ENCODE measurements around the gene DEPDC5. TPM values are rescaled to one million over a fixed set of nuclear protein-coding genes. Genes with fewer than 3 reads are reported as not detected.
A peak's percentile ranks its signal among the peaks of the same experiment; 100 is the strongest.
"Not testable (repeated sequence)": the region's sequence is repeated elsewhere in the genome, so short reads cannot be mapped to it uniquely, and the experiment has no call there.

The DEPDC5 gene
- total RNA-seq, result 10 to 100 TPM; 13.6 to 20.0 (median 16.1) TPM

DNA sequence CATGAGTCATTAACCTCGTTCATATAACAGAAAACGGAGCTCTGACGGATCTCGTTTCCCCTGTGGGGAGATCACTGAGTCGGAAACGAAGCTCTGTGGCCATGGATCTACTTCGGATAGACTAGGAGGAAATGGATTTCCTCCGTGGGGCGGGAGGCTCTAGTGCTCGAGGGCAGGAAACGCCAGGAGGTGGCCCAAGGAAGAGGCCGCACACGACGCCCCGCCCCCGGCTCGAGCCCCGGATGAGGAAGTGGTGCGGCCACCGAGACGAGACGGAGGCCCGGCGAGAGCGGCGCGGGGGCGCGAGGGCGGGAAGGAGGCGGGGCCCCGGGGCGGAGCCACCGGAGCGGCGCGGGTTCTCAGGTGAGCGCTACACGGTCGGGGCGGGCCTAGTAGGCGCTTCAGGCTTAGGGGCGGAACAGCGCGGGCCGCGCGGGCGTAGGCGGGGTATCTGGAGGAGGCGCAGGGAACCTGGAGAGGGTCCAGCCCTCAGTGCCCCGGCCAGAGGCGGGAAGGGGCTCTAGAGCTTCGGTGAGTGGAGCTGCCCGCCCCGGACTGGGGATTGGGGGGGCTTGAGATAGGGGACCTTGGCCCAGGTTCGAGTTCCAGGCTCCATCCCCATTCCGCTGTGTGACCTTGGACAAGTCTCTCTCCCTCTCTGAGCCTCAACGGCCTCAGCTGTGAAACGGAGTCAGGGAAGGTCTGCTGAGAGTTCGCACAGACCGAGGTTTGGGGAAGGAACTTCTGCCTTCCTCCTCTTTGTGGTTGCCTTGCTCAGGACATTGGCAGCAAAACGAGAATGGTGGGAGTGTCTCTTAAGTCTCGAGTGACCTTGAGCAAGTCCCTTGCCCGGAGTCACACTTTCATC, at the start of gene DEPDC5:
Gene DEPDC5 (plus strand): TSS at position 386 of the 868 bp plus-strand sequence. CDS start 903 bp downstream, outside the sequence.
- Histone ChIP-seq H3K36me3 (no peaks in the 10 kb centered on the region), H3K27ac (peak within 1 kb of the TSS; percentile 97), H3K9me3 (no peaks in the 10 kb centered on the region), H3K27me3 (no peaks in the 10 kb centered on the region), H3K4me3 (peak within 1 kb of the TSS; percentile 74 to 87 (median 79)), H3K4me1 (peaks cover 0 to 12% of the 10 kb centered on the region in 2 donors)
- peak; percentile 95 to 96 for DNase-seq (ENCODE audit: low spot score in 2 of 2)
- TF ChIP-seq POLR2A (IDR thresholded peaks at IDR 0.05), result peak; percentile 73
- peak; percentile 86 to 95 (median 93) for TF ChIP-seq POLR2AphosphoS5 (IDR thresholded peaks at IDR 0.05)
- TF ChIP-seq, protein P1, sequence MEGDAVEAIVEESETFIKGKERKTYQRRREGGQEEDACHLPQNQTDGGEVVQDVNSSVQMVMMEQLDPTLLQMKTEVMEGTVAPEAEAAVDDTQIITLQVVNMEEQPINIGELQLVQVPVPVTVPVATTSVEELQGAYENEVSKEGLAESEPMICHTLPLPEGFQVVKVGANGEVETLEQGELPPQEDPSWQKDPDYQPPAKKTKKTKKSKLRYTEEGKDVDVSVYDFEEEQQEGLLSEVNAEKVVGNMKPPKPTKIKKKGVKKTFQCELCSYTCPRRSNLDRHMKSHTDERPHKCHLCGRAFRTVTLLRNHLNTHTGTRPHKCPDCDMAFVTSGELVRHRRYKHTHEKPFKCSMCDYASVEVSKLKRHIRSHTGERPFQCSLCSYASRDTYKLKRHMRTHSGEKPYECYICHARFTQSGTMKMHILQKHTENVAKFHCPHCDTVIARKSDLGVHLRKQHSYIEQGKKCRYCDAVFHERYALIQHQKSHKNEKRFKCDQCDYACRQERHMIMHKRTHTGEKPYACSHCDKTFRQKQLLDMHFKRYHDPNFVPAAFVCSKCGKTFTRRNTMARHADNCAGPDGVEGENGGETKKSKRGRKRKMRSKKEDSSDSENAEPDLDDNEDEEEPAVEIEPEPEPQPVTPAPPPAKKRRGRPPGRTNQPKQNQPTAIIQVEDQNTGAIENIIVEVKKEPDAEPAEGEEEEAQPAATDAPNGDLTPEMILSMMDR (IDR thresholded peaks at IDR 0.05), result no peak
- intact Hi-C loops (cut with DNase I; ENCODE audit: low total_unique reads), result no loop called here

DNA sequence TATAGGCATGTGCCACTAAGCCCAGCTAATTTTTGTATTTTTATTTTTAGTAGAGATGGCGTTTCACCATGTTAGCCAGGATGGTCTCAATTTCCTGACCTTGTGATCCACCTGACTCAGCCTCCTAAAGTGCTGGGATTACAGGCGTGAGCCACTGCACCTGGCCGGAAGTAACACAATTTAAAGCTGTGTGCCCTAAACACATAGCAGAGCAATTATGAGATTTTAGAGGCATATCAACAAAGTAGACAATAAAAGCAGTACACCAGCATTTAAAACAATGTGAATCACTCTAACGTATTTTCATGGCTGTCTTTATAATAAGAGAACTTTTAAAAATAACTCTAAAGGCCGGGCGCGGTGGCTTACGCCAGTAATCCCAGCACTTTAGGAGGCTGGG, 46.3 kb upstream of the DEPDC5 start:
- no peak overlapping the region for H3K27ac ChIP-seq
- H3K27me3 ChIP-seq, result no peaks in the 10 kb centered on the region
- intact Hi-C loops (cut with DNase I; ENCODE audit: low total_unique reads), result no loop called here
- H3K4me1 ChIP-seq, result no peaks in the 10 kb centered on the region
- no peaks in the 10 kb centered on the region for H3K9me3 ChIP-seq
- no peaks in the 10 kb centered on the region for H3K36me3 ChIP-seq
- H3K4me3 ChIP-seq, result no peak overlapping the region
- no peak for DNase-seq (ENCODE audit: low spot score in 2 of 2)
- TF ChIP-seq POLR2AphosphoS5 (IDR thresholded peaks at IDR 0.05) (no peak), POLR2A (IDR thresholded peaks at IDR 0.05) (no peak)
- TF ChIP-seq, protein P1 (IDR thresholded peaks at IDR 0.05), result no peak

DNA sequence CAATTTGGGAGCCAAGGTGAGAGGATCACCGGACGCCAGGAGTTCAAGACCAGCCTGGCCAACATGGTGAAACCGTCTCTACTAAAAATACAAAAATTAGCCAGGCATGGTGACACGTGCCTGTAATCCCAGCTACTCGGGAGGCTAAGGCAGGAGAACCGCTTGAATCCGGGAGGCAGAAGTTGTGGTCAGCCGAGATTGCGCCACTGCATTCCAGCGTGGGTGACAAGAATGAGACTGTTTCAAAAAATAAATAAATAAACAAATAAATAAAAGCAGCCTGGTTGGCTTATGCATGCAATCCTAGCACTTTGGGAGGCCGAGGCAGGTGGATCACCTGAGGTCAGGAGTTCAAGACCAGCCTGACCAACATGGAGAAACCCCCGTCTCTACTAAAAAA, 42.6 kb upstream of the DEPDC5 start:
- H3K4me3 ChIP-seq; H3K27ac ChIP-seq; H3K36me3 ChIP-seq; H3K27me3 ChIP-seq; H3K4me1 ChIP-seq; H3K9me3 ChIP-seq; intact Hi-C loops (cut with DNase I; ENCODE audit: low total_unique reads); DNase-seq (ENCODE audit: low spot score in 2 of 2): not testable (repeated sequence)

DNA sequence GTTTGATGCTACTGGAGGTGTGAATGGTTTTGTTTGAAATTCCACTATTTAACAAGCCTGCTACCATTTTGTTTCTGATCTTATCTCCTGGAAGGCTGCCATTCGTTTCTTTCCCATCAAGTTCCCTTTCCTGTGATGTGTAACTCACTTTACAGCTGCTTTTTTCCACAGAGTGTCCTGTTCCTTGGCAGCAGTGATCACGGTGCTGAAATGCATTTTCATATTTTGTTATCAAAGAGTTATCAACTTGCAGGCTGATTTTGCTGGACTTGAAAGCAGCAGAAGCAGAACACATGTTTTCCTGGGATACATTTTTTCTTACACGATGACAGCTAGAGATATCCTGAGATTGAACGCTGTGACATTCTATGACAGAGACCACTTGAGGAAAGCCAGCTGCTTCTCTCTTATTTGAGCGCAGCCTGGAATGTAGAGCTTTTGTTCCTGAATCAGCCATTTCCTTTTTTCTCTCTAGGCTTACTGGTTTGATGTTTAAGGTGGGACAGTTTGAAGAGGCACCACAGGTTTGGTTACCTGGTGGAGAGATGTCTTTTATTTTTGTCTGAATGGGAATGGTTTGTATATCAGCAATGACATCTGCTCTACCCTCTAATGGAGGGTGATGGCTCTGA, 38.6 kb upstream of the DEPDC5 start:
- H3K4me3 ChIP-seq, result no peak overlapping the region
- no peaks in the 10 kb centered on the region for H3K9me3 ChIP-seq
- DNase-seq (ENCODE audit: low spot score in 2 of 2), result no peak
- TF ChIP-seq, protein P1 (IDR thresholded peaks at IDR 0.05), result no peak
- no peak for TF ChIP-seq POLR2A (IDR thresholded peaks at IDR 0.05)
- TF ChIP-seq POLR2AphosphoS5 (IDR thresholded peaks at IDR 0.05), result no peak
- H3K36me3 ChIP-seq, result no peaks in the 10 kb centered on the region
- no peaks in the 10 kb centered on the region for H3K4me1 ChIP-seq
- no peak overlapping the region for H3K27ac ChIP-seq
- H3K27me3 ChIP-seq, result no peaks in the 10 kb centered on the region
- intact Hi-C loops (cut with DNase I; ENCODE audit: low total_unique reads), result no loop called here

DNA sequence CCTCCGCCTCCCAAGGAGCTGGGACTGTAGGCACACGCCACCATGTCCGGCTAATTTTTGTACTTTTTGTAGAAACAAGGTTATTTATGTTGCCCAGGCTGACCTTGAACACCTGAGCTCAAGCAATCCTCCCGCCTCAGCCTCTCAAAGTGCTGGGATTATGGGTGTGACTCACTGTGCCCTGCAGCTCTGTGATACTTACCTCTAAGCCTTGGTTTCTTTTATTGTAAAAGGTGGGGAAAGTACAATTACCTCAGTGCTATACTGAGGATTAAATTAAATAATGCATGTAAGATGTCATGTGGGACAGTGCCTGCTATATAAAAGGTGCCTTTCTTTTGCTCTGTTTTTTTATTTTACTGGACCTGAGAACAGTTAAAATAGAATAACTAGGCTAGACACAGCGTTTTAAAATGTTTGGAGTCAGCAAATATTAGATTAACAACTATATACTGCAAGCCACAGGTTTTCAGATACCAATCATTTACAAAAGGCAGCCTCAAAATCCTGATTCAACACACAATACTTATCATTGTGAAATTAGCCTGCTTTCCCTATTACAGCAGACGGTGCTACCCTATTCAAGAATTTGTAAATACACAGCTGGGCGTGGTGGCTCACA, 33.9 kb upstream of the DEPDC5 start:
- DNase-seq (ENCODE audit: low spot score in 2 of 2), result no peak
- intact Hi-C loops (cut with DNase I; ENCODE audit: low total_unique reads), result no loop called here

More for the DNA sequence above, 33.9 kb upstream of the DEPDC5 start:
- TF ChIP-seq POLR2AphosphoS5 (IDR thresholded peaks at IDR 0.05) (no peak), POLR2A (IDR thresholded peaks at IDR 0.05) (no peak)
- TF ChIP-seq, protein P1 (IDR thresholded peaks at IDR 0.05), result no peak
- no peak overlapping the region for H3K27ac ChIP-seq
- H3K27me3 ChIP-seq, result no peaks in the 10 kb centered on the region
- H3K9me3 ChIP-seq, result no peaks in the 10 kb centered on the region
- no peaks in the 10 kb centered on the region for H3K36me3 ChIP-seq
- no peak overlapping the region for H3K4me3 ChIP-seq
- H3K4me1 ChIP-seq, result no peaks in the 10 kb centered on the region

All from breast epithelium (tissue), 4 donors.